GM18507 (cell line): Measurements from ENCODE around the gene HMGCL.
"Not testable (repeated sequence)": the region's sequence is repeated elsewhere in the genome, so short reads cannot be mapped to it uniquely, and the experiment has no call there.

Experiments used
- DNase-seq: peaks from one replicate; pipeline ENCODE4 v3.0.0; 2011; ENCODE audit warnings: low read depth; ENCODE audit not compliant: insufficient read length; ENCODE audit errors: extremely low spot score
- FAIRE-seq: peaks from 2 replicates; lab custom pipeline; 2011; peaks lifted over from hg19 to GRCh38; lab: Jason Lieb, UNC

Gene HMGCL

GRCh38 chr1:23787701-23788100 lies 37.5 kb downstream of the HMGCL start:
- DNase-seq (no peak), FAIRE-seq (no peak)

- FAIRE-seq = no peak
- no peak for DNase-seq
Measured at GRCh38 chr1:23784846-23785245, 40.4 kb downstream of the HMGCL start.

- FAIRE-seq, DNase-seq: not testable (repeated sequence)
Measured at GRCh38 chr1:23783141-23783540, 42.1 kb downstream of the HMGCL start.

GRCh38 chr1:23779826-23780371 lies 45.3 kb downstream of the HMGCL start:
- DNase-seq (no peak), FAIRE-seq (no peak)

- peak; percentile 44 for FAIRE-seq
- peak; percentile 97 for DNase-seq
Measured at GRCh38 chr1:23777979-23778814, 47.0 kb downstream of the HMGCL start, which contains the start of gene PITHD1. TSS of gene PITHD1 (plus strand) at chr1:23778418. CDS start at chr1:23778516, 98 bp downstream.

- FAIRE-seq = no peak
- no peak for DNase-seq
Measured at GRCh38 chr1:23776217-23776616, 49.0 kb downstream of the HMGCL start.

GRCh38 chr1:23774174-23774880 lies 50.9 kb downstream of the HMGCL start:
- FAIRE-seq = no peak

GRCh38 chr1:23772854-23773242 lies 52.4 kb downstream of the HMGCL start:
- DNase-seq = no peak
- FAIRE-seq = no peak

More at GRCh38 chr1:23774174-23774880, 50.9 kb downstream of the HMGCL start:
- no peak for DNase-seq

GRCh38 chr1:23772049-23772853 lies 53.0 kb downstream of the HMGCL start:
- DNase-seq = no peak
- FAIRE-seq = peak; percentile 91

GRCh38 chr1:23768733-23769132 lies 56.5 kb downstream of the HMGCL start:
- no peak for FAIRE-seq
- DNase-seq = no peak

- no peak for DNase-seq
- FAIRE-seq = no peak
Measured at GRCh38 chr1:23763041-23763577, 62.1 kb downstream of the HMGCL start.

- FAIRE-seq (no peak), DNase-seq (no peak)
Measured at GRCh38 chr1:23759277-23759676, 66.0 kb downstream of the HMGCL start.

- no peak for FAIRE-seq
Measured at GRCh38 chr1:23757812-23758211, 67.4 kb downstream of the HMGCL start.

GRCh38 chr1:23756676-23757075 lies 68.6 kb downstream of the HMGCL start:
- FAIRE-seq (no peak), DNase-seq (no peak)

More at GRCh38 chr1:23757812-23758211, 67.4 kb downstream of the HMGCL start:
- no peak for DNase-seq

GRCh38 chr1:23752909-23753308 lies 72.3 kb downstream of the HMGCL start:
- FAIRE-seq (no peak), DNase-seq (no peak)
